Hematopoietic multipotent progenitor cell treated with erythropoietin and hydrocortisone succinate and interleukin-3 and kit ligand, for 17 days (in vitro differentiated cells): ENCODE results near the gene CALHM6.

Source experiments
- DNase-seq: peaks from one replicate; pipeline ENCODE4 v3.0.0-alpha.2; 2015; ENCODE audit warnings: low spot score

Gene CALHM6

DNA sequence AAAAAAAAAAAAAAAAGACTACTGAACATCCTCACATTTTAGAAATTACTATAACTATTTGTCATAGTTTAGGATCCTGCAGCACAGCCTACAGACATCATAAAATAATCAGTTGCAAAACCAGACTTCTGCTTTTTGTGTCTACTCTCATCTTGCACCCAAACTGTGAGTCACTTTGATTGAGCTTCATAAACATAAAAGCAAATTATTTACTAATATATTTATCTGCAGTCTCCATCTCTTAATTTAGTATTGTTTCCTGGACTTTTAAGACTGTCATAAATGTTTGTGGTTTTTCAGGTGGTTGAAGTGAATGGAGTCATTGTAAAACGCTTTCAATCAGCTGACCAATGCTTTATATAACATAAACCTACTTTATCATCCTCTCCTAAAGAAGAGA is 14.8 kb upstream of the CALHM6 start:
- DNase-seq = no peak

DNA sequence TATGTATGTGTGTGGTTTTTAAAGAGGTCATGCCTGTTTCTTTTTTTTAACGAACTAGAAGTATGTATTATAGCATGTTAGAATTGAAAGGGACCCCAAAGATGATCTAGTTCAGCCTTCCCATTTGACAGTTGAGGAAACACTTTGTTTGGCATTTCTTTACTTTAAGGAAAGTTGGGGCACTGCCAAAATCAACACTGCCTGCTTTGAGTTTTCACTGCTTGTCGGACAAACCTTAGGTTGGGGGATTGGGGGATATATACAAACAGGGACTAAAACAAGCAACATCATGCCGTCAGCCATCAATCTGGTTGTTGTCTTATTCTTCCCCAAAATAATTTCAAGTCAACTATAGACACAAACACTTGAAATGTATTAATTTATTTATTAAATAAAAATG is 14.1 kb upstream of the CALHM6 start:
- DNase-seq = no peak

DNA sequence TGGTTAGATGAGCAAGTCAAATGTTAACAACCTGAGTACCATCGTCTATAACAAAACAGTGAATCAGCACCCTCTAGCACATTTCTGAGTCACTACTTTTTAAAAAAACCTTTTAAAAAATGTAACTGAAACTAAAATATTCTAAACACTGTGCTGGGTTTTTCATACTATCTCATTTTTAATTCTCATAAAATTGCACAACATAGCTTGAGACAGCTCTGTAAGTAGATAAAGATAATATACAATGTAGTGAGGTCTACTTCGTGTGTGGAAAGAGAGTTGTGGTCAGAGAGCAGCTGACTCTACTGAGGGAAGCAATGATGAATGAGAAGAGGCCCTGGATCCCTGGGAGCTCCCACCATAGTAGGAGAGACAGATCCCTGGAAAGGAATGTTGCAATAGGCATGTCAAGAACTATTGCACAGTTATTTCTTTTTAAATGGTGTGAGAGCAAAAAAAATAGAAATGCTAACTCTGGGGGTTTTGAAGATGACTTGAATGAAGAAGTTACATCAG is 13.6 kb upstream of the CALHM6 start:
- DNase-seq = no peak

DNA sequence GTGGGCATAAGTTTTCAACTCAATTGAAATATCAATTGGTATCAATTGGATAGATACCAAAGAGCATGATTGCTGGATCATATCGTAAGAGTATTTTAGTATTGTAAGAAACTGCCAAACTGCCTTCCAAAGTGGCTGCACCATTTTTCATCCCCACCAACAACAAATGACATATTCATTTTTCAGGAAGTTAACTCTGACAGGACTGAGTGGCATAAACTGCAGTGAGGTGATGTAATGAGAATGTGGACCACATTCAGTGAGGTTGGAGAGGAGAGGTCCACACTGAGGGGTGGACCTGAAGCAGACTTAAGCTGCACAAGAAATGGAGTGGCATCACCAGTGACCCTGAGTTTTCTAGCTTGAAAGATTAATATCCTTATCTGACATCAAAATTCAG is 11.6 kb upstream of the CALHM6 start:
- no peak for DNase-seq

DNA sequence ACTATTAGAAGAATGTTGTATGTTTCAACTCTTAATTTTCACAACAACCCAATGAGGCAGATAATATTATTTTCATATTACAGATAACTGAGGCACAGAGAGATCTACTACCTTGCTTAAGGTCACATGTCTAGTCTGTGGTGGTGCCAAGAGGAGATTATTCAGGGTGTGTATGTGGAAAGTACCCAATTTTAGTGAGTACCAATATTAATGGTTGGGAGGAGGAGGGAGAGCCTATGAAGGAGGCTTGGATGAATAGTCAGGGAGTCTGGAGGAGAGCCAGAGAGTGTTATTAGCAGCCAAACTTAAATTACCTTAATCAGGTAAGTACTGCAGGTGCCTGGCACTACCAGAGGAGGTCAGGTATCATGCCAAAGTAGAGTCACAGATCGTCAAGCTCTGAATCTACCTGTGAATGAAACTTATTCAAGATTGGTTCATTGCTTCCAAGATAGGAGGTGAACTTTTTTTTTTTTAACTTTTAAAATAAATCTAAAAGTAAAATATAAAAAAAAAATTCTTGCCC is 10.9 kb upstream of the CALHM6 start:
- no peak for DNase-seq

DNA sequence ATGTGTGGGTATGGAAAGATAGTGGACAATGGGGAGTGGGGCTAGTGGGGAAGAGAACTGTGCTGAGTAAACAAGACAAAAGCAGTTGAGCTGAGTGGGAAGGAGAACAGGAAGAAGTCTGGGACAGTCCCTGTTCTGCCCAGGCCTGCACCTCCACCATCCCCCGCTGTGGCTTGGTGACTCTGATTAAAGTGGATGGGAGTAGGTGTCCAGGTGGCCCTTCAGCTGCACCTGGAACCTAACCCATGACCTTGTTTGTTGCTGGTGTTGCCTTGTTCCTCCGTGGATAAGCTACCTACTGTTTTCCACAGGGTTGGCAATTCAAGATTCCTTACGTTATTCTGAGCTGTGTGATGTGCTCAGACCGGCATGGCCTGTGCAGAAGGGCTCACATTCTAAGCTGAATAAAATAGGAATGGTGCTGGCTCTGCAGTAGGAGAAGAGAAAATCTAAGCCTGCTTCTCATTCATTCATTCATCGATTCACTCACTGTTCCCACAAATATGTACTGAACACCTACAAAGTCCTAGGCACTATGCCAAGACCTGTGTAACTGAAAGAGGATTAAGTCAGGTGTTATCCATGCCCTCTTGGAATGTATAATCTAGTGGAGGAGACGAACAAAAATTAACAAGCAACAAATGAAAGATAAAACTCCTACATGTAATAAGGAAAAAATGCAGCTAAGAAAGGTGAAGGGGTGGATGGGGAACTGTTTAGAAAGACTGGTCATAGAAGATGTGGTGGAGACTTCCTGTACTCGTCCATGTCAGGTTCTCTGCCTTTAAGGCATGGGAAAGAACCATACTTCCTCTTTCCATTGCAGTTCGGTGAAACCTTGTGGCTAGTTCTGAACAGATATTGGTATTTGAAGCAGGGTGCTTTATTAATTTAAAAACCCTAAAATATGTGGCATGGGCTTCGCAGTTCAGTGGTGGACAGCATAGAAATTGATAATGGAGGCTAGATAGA is 10.1 kb upstream of the CALHM6 start:
- DNase-seq = no peak

DNA sequence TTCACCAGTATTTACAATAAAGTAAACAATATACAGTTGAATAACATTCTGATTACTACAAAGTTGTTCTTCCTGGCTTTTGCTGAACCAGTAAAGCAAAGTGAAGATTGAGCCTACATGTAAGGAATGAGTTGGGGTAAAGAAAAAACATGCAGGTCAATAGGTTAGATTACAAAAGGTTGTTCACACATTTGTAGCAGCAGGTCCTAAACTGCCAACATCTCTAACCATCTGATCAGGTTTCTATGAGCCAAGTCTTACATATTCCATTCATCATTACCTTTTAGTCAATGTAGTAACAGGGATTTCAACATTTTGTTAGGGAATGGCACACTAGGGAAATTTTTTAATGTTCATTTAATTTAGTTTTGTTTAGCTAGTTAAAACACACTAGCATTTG is 9.3 kb upstream of the CALHM6 start:
- DNase-seq = no peak

DNA sequence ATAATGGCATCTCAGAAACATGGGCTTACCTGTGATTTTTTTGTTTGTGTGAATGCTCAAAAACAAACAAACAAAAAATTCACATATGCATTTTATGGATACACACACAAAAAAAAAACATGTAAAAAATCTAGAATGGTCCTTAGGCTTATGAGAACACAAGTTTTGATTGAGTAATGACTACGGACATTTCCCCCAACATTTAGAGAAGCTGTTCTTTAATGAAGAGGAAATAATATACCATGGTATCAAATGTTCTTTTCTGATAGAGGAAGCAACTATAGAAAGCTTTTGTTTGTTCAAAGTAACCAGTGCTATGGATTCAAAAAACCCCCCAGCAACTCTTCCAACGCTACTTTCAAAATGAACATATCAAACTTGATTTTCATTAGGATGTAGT is 8.6 kb upstream of the CALHM6 start:
- no peak for DNase-seq

DNA sequence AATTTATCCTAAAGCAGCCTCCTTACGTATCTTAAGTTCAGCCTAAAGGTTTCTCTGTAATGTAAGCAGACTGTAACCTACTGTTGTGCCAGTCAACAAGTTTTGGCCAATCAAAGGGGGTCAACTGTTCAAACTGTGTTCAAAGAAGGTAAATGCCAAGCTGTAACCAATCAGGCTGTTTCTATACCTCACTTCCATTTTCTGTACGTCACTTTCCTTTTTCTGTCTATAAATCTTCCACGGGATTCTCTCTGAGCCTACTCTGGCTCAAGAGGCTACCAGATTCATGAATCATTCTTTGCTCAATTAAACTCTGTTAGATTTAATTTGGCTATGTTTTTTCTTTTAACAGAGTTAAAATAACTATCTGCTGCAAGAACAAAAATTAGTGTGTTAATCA is 5.1 kb upstream of the CALHM6 start:
- DNase-seq = no peak

DNA sequence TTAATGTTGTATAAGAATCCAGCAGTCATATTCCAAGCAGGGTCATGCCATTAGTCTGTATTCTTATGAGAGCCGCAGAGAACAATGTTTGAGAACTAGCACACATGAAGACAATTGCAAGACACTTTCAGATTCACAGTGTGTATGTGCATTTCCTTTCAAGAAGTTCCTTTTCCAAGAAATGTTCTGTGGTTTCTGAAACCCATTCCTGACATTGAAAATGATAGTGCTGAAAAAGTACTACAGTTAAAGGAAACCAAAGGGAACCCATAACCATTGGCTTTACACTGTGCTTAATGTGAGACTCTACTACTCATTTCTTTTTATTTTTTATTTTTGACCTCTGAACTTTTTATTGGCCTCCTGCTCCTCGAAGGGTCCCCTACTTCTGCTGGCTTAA is 4.2 kb upstream of the CALHM6 start:
- no peak for DNase-seq

DNA sequence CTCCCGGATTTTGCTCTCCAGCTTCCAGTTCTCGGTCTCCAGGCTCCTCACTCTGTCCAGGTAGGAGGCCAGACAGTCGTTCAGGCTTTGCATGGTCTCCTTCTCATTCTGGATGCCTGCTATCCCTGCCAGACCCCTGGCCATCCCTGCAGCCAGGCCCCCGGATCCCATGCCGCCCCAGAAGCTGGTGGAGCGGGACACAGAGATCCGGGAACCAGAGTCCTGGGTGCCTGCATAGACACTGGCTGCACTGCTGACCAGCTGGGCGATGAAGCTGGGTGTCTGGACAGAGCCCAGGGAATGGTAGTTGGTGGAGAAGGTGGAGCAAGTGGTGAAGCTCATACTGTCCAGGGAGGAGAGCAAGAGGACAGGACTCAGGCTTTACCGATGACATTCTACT is 2.9 kb upstream of the CALHM6 start:
- no peak for DNase-seq

DNA sequence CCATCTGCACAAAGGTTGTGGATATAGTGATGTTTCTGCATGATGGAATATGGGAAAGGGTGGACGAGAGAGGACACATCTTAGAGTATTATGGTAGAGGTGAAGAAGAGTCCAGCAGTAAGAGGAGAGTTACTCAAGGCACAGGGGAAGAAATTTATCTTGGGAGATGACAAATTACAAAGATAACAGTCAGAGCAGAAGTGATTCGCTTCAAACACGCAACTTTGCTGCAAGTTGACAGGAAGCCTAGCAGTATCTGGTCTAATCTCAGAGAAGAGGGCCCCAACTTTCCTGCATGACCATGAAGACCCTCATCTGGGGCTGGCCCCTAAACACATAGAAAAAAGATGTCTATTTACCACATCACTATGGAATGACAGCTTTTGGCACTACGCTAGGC is 1.2 kb upstream of the CALHM6 start:
- DNase-seq = no peak

DNA sequence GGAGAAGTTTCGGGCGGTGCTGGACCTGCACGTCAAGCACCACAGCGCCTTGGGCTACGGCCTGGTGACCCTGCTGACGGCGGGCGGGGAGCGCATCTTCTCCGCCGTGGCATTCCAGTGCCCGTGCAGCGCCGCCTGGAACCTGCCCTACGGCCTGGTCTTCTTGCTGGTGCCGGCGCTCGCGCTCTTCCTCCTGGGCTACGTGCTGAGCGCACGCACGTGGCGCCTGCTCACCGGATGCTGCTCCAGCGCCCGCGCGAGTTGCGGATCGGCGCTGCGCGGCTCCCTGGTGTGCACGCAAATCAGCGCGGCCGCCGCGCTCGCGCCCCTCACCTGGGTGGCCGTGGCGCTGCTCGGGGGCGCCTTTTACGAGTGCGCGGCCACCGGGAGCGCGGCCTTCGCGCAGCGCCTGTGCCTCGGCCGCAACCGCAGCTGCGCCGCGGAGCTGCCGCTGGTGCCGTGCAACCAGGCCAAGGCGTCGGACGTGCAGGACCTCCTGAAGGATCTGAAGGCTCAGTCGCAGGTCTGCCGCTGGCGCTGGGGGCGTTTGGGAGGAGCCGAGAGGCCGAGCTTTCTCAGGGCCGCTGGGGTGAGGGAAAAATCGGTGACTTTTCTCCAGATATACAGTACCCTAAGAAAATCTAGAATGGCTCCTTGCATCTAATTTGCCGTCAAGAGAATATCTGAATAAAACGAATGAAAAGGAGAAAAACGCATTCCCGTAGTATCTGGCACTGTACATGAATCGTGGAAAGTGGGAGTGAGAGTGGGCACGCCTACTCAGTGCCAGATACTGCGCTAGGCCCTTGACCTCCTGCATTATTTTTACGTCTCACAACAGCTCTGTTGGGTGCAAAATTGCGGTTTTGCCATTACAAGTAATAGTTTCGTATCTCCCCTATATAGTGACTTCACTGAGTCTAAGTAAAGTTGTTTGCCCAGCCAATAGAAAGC is 1.0 kb downstream of the CALHM6 start:
- DNase-seq = no peak

DNA sequence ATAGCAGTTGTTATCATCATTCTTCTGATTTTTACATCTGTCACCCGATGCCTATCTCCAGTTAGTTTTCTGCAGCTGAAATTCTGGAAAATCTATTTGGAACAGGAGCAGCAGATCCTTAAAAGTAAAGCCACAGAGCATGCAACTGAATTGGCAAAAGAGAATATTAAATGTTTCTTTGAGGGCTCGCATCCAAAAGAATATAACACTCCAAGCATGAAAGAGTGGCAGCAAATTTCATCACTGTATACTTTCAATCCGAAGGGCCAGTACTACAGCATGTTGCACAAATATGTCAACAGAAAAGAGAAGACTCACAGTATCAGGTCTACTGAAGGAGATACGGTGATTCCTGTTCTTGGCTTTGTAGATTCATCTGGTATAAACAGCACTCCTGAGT is 2.1 kb downstream of the CALHM6 start:
- DNase-seq = no peak

DNA sequence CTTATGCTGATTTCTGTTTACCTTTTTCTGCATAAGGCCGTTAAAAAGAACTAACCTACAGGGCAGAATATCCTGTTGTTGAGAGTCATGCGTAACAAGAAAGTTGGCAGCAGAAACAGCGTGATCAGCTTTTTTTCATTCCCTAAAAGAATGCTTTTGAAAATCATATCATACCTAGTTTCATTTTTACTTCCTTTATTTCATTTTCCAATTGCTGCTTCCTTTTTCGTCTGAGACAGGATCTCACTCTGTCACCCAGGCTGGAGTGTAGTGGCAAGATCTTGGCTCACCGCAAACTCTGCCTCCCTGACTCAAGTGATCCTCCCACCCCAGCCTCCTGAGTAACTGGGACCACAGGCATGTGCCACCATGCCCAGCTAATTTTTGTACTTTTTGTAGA is 4.1 kb downstream of the CALHM6 start:
- no peak for DNase-seq

DNA sequence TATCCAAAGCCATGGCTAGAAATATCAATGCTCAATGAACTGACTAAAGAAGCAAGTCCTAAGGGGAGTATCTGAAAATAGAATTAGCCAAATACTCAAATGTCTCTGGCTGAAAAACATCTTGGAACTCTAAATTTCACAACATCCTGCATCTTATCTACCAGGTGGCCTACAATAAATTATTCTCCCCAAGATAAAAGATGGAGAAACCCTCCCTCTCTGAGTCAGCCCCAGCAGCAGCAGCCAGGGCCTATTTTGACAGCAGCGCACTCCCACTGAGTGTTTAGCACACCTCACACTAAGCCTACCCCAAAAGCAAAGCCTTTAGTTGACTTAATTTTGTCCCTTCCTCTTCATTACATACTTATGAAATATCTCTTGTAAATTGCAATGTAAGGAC is 5.9 kb downstream of the CALHM6 start:
- DNase-seq = no peak

DNA sequence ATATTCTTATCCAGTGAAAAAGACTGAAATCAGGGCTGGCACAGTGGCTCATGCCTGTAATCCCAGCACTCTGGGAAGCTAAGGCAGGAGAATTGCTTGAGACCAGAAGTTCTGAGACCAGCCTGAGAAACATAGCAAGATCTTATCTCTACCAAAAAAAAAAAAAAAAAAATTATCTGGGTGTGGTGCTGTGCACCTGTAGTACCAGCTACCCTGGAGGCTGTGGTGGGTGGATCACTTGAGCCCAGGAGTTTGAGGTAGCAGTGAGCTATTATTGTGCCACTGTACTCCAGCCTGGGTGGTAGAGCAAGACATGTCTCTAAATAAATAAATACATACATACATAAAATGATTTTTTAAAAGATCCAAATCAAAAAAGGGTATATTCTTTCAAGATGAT is 6.3 kb downstream of the CALHM6 start:
- no peak for DNase-seq

DNA sequence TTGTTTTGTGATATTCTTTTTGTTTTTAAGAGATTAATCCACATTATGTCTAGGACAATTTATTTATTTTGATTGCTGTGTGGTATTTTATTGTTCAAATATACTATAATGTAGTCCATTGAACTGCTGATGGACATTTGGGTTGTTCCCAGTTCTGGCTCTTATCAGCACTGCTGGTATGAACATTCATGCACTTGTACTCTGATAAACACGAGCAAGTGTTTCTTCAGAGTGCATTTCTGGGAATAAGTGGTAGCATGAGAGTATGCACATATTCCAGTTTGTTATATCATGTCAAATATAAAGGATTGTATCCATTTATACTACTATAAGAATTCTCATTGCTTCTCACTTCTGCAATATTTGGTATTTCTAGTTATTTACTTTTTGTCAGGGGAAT is 7.1 kb downstream of the CALHM6 start:
- peak; percentile 36 for DNase-seq

DNA sequence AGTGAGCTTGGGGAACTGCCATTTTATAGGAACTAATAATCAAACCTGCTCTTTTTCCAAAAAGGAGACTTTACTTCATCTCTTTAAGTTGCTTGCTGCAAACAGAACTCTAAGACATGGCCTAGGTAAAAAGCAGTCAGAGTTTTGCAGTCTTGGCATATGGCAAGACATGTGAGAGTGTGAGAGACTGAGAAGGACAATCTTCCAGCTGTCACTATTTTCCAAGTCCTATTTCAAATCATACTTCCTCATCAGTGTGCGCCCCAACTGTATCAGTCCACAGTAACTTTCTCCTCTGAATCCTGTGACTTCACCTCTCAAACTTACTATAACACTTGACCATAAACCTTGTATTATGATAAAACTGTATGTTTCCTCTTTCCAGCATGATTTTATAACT is 10.4 kb downstream of the CALHM6 start:
- DNase-seq = no peak

DNA sequence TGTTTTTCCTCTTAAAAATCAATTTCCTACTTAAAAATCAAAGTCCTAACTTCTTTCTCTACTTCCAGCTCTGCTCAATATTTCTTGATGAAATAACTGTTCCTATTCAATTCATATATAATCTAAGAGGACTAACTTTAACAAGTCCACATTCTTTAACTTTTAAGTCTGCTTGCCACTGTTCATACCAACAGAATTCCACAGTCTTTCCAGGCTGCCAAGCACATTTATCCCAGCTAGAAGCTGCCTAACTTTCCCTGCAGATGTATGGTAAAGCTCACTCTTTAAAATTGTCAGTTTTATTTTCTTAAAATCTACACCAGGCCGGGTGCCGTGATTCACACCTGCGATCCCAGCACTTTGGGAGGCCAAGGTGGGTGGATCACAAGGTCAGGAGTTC is 11.5 kb downstream of the CALHM6 start:
- no peak for DNase-seq

DNA sequence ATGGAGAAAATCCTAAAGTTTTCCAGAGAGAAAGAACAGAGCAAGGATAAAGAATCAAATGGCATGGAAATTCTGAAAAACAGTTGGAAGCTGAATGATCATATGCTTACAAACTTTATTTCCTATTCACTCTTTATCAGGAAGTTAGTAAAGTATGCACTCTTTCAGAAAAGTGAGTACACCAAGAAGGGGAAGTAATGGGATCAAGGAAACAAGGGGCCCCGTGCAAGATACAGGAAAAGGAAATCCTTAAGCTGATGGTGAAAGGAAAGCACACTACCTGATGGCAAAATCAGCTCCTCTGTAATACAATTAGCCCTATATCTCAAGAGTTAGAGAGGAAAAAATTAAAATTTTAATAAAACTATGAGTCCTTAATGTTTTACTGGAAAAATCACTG is 14.0 kb downstream of the CALHM6 start:
- DNase-seq = no peak

DNA sequence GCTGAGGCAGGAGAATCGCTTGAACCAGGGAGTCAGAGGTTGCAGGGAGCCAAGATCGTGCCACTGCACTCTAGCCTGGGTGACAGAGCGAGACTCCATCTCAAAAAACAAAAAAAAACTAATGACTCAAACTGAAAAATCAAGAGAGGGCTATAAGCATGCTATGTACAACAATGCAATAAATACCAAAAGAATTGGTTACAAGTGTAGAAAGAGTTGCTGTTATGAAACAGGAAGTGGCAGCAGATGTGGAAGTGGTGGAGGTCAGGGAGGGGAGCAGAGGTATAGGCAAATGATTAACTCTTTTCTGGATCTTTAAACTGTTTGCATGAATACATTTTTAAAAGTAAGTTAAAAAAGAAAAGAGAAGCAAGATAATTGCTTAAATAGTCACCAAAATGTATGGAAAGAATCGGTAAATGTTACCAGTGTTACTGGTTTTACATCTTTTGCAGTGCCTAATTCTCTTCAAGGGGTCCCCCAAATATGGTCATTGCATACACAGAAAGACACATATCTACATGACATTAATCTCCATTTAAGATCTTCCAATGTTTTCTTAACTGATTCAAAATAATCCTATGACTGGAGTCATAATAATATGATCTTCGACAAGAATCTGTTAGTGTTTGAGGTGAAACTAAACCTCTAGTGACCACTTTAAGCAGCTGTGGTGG is 15.0 kb downstream of the CALHM6 start:
- no peak for DNase-seq
